HG03460 (cell line): ENCODE results near the gene DDTL.
"Not testable (repeated sequence)": the region's sequence is repeated elsewhere in the genome, so short reads cannot be mapped to it uniquely, and the experiment has no call there.

Experiments used
- ATAC-seq: cut with Tn5 transposase; IDR thresholded peaks from one replicate; pipeline ENCODE4 v1.9.1; 2021; ENCODE audit not compliant: unreplicated experiment

DDTL gene

GRCh38 chr22:23966568-23966967 lies at the start of gene DDTL:
Gene DDTL (plus strand): TSS chr22:23966888. CDS start chr22:23966915, 27 bp downstream.
- ATAC-seq, result peak; percentile 88

DNA sequence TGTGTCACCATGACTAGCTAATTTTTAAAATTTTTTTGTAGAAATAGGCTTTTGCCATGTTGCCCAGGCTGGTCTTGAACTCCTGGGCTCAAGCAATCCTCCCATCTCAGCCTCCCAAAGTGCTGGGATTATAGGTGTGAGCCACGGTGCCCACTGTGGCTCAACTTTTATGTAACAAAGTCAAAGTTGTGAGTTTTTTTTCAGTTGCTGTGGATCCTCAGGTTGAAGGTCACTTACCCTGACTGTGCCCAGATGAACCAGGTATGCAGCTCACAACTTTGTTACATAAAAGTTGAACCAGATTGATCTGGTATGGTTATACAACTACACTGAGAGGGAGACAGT lies 46.4 kb upstream of the DDTL start:
- not testable (repeated sequence) for ATAC-seq

DNA sequence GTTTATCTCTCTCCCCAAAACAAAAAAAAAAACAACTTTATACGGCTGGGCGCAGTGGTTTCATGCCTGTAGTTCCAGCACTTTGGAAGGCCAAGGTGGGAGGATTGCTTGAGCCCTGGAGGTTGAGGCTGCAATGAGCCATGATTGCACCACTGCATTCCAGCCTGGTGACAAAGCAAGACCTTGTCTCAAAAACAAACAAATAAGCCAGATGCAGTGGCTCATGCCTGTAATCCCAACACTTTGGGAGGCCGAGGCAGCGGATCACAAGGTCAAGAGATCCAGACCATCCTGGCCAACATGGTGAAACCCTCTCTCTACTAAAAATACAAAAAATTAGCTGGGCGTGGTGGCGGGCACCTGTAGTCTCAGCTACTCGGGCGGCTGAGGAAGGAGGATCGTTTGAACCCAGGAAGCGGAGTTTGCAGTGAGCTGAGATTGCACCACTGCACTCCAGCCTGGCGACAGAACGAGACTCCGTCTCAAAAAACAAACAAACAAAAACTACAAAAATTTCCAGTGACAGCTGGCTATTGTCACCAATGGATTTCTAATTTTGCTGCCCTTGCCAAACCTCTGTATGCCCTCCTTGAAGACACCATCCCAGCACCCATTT lies 45.0 kb upstream of the DDTL start:
- not testable (repeated sequence) for ATAC-seq

DNA sequence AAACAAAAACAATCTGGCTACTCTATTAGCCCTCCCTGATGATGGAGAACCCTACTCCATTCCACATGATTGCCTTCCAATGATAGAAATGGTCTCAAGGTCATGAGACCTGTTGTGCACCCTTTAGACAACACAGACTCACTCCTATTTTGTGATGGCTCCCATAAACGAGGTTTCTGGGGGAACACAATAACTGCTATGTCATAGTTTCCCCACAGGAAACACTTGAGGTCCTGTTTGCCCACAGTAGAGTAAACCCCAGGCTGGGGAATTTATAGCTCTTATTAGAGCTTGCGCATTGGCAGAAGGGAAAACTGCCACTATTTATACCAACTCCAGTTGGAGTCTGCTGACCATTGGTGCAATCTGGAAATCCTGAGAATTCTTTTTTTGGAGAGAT lies 43.8 kb upstream of the DDTL start:
- no peak for ATAC-seq

GRCh38 chr22:23925020-23925606 lies 41.6 kb upstream of the DDTL start:
- ATAC-seq, result no peak

DNA sequence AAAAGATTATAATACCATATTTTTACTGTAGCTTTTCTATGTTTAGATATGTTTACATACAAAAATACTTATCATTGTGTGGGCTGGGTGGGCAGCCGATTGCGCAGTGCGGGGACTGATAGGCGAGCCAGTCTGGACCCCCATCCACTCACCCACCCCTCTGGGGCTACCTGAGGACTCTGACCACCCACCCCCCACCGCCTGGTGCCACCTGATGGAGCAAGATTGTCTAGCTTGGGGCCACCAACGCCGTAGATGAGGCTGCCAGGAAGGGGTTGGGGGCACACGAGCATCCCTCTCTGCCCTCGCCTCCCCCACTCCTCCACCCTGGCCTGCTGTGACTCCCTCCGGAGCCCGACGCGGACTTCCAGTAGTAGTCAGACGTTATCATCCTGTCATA lies 40.1 kb upstream of the DDTL start:
- ATAC-seq, result no peak

DNA sequence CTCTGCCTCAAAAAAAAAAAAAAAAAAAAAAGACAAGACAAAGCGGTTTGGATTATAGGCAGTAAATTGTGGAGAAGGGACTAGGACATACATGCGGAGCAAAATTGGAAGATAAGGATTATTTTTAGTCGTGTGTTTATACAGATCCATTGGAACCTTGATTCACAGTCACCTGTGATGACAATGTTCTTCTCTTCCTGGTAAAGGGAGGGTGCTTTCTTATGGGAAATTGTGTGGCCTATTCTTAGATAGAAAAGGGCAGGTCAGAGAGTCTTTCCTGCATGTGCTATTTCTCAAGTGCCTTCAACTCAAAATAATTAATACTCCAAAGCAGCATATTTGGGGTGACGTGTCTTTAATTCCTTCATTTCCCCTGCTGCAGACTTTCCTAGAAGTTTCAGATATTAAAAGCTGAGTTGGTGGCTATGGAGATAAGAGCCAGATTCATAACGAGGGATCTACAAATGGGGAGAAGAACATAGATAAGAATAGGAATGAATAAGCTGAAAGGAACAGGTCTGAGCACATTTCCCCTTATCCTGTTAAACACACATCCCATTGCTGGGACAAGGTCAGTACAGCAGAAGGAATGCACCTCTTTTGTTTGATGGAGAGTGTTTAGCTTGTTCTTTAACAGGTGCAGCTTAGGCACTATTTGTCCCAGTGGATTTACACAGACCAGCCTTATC lies 28.2 kb upstream of the DDTL start:
- ATAC-seq, result no peak

DNA sequence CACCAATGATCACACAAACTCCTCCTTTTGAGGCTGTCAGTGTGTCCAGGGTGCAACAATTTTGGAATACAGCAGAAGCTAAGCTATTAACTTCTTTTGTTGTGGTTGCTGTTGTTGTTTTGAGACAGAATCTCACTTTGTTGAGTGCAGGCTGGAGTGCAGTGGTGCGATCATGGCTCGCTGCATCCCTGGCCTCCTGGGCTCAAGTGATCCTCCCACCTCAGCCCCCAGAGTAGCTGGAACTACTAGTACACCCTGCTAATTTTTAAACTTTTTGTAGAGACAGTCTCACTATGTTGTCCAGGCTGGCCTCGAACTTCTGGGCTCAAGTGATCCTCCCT lies 27.7 kb upstream of the DDTL start:
- no peak for ATAC-seq

- ATAC-seq, result not testable (repeated sequence)
Measured at GRCh38 chr22:23940166-23940565, 26.5 kb upstream of the DDTL start.

DNA sequence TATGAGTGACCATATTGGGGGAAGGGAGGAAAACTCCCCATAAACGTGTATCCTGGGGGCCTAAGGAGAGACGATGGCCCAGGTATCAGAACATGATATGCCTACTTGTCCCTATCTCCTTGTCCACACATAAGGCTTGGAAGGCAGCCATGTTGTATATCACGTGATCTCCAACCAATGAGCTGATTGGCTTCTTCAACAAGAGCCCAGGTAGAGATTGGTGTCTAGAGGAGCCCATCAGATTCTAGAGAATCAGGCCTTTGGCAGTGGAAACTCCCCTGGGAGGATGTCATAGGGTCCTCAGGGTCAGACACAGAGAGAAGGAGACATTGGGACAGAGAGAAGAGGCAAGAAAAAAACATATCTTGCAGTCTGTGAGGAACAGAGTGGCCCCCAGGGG lies 19.3 kb upstream of the DDTL start:
- ATAC-seq, result not testable (repeated sequence)

- ATAC-seq, result not testable (repeated sequence)
Measured at GRCh38 chr22:23949764-23950163, 16.9 kb upstream of the DDTL start.

DNA sequence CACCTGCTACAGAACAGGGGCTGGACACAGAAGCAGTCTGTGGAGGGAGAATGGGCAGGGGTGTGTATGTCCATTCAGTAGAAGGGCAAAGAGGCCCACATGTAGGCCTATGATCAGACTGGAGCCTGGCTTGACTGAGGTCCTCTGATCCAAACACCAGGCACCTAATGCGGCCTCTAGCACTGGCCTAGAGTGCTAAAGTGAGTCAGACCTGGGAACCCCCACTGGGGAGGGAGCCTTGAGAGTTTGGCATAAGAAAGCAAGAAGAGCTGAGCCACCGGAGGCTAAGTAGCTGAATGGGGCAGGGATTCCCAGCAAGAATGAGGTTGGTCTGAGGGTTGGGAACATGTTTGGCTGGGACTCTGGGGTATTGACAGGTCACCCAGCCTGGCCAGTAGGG lies 15.3 kb upstream of the DDTL start:
- not testable (repeated sequence) for ATAC-seq

GRCh38 chr22:23952794-23953405 lies 13.8 kb upstream of the DDTL start:
- not testable (repeated sequence) for ATAC-seq

- not testable (repeated sequence) for ATAC-seq
Measured at GRCh38 chr22:23953485-23953884, 13.2 kb upstream of the DDTL start.

- not testable (repeated sequence) for ATAC-seq
Measured at GRCh38 chr22:23954193-23954990, 12.3 kb upstream of the DDTL start.

DNA sequence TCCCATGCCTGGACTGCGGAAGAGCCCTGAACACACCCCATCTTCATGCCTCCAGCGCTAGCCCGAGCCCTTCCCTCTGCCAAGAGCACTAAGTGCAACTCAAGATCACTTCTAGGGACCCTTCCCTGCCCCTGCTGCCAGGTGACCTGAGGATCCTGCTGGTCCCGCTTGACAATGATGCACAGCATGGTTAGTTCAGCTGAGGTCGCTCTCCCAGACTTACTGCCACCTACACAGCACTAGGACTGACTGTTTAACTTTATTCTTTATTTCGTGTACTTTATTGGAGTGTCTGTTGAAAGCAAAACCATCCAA lies 11.7 kb upstream of the DDTL start:
- not testable (repeated sequence) for ATAC-seq

GRCh38 chr22:23955886-23956285 lies 10.8 kb upstream of the DDTL start:
- not testable (repeated sequence) for ATAC-seq

DNA sequence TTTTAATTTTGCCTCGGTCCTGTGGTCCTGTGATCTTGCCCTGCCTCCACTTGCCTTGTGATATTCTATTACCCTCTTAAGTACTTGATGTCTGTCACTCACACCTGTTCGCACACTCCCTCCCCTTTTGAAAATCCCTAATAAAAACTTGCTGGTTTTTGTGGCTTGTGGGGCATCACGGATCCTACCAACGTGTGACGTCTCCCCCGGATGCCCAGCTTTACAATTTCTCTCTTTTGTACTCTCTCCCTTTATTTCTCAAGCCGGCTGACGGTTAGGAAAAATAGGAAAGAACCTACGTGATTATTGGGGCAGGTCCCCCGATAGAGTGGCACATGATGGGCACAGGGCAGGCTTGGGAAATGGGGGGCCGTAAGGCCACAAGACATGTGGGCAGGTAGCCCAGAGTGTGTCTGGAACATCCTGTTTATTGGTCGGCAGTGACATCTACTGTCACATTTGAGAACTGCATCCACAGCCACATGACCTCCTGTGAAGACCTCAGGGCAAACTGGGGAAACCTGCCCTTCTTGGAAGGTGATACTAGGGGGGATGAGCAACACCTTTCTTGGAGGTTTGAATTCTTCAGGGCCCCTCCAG lies 10.3 kb upstream of the DDTL start:
- not testable (repeated sequence) for ATAC-seq

GRCh38 chr22:23961084-23961771 lies 5.5 kb upstream of the DDTL start, which contains the start of gene GSTT2B:
Gene GSTT2B (minus strand): TSS chr22:23961195. CDS start chr22:23961131, 64 bp downstream.
- ATAC-seq, result not testable (repeated sequence)

DNA sequence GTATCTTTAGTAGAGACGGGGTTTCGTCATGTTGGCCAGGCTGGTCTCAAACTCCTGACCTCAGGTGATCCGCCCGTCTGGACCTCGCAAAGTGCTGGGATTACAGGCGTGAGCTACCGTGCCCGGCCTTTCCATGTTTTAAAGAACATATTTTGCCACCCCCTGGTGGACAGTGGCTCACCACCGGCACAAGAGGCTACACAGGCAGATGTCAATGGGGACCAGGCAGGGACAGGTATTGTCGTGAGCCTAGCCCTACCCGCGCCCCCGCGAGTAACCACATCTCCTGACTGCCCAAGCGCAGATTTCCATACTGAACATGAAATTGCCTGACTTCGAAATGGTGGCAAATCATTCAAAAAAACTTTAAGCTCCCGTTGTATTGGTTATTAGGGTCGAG lies 594 bp upstream of the DDTL start:
- not testable (repeated sequence) for ATAC-seq
